G401 (cell line): ENCODE measurements around the gene BABAM2. TPM values are rescaled to one million over a fixed set of nuclear protein-coding genes. Genes with fewer than 3 reads are reported as not detected.

Experiments
- DNase-seq: peaks from one replicate; pipeline ENCODE4 v3.0.0-alpha.2; 2015; ENCODE audit warnings: low spot score
- in situ Hi-C: cut with HindIII; loops from 2 replicates; pipeline ENCODE4 v1.10.0; 2016; ENCODE audit warnings: low sequenced_read_pairs, mixed read lengths
- total RNA-seq: library from RNA; depleted of rRNA; stranded (reverse); fragments of >200 nt; shearing (Covaris generic); gene quantifications from 2 replicates; pipeline ENCODE4 v1.2.3, GENCODE V29; 2014

Gene BABAM2
- total RNA-seq, 1 experiment from 2014 or later = 42.3 TPM

DNA sequence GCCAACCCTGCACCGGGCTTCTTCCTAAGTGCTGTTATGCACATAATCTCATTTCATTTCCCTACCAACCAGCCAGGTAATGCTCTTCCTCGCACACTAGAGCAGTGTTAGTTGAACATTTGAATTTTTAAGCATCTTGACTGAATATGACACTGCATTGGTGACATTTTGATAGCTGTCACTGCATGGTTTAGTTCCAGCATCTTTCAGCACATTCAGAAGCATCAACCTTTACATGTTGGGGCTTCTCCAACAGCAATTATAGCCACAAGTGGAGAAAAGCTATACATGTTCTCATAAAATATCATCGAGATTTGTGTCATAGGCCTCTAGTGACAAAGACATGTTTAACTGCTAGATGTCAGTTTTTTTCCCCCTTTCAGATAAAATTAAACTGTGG is 272.0 kb downstream of the BABAM2 start:
- DNase-seq = no peak
- in situ Hi-C loops = no loop called here

DNA sequence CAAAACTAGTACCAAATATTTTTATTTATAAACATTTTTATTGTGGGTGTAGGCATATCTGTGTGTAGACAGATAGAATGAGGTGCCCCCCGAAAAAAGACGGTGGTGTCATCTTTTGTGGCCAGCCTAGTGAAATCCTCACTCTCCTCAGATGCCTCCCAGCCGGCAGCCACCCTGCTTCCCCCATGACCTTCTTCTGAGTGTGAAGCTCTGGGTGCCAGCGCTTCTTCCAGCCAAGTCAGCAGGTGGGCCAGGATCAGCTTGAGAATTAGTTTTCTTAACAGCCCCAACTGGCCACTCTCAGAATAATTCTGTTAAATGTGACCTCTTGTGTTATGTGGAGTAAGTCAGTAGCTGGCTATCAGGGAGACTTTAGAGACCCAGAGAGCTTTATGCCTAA is 272.5 kb downstream of the BABAM2 start:
- DNase-seq = peak; percentile 23
- in situ Hi-C loops = no loop called here

DNA sequence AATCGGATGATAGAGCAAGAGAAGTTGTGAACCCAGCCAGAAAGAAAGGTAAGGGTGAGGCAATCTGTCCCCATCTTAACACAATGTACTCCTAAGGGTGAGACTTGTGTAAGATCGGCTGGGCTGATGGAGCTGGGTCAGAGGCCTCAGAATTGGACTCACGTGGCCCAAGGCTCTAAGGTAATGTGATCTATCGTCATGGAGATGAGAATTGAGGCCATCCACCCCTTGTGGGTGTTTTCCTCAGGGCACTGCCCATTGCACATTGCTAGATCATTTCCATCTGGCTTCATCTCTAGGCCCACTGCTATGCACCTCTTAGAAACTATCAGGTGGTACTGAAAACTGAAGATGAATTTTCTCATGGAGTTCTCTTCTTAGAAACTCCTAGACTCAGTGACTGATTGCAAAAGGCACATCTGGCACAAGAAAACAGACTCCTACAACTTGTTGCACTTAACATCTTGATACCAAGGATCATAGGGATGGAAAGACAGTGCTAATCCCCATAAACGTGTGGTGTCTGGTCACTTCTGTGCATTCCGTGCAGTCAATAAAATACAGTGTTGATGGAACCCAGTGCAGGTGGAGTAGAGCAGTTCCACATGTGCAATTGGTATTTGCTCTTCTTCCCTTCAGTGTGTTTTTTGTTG is 273.2 kb downstream of the BABAM2 start:
- no peak for DNase-seq
- in situ Hi-C loops = no loop called here

DNA sequence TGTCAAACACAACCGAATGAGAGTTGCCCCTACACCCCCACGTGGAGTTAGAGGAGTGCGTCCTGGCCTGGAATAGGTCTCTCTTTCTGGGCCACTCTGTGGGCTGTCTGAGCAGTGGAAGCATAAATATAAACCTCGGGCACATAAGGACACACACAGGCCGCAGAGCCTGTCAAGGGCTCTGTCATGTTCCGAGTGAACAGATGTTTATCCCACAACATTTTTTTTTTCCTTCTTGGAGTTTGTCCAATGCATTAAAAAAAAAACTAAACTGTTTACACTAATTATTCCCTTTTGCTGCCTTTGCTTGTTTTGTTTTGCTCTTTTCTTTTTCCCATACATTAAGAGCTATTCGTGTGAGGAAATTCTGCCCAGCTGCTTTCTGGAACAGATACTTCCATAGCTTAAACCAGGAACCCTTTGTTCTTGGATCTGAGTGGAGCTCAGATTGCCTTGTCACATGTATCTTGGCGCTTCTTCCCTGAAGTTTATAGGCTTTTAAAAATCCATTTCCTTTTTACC is 273.8 kb downstream of the BABAM2 start:
- in situ Hi-C loops = no loop called here
- no peak for DNase-seq

DNA sequence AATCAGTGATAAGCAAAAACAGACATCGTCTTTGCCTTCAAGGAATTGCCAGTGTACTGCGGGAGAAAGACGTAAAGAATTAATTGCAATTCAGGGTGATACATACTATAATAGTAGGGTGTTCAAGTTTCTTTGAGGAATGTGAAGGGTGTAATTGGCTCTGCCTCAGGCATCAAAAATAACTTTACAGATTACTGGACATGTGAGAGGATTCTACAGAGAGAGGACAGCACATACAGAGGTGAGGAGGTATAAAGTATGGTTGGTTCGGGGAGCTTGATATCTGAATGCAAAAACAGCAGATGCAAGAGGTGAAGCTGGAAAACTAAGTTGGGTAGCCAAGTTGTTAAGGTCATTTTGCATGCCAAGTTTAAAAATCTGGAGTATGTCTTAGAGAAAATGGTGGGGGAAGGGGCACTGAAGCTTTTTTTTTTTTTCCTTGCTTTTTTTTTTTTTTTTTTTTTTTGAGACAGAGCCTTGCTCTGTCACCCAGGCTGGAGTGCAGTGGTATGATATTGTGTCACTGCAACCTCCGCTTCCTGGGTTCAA is 274.6 kb downstream of the BABAM2 start:
- in situ Hi-C loops = no loop called here
- no peak for DNase-seq

DNA sequence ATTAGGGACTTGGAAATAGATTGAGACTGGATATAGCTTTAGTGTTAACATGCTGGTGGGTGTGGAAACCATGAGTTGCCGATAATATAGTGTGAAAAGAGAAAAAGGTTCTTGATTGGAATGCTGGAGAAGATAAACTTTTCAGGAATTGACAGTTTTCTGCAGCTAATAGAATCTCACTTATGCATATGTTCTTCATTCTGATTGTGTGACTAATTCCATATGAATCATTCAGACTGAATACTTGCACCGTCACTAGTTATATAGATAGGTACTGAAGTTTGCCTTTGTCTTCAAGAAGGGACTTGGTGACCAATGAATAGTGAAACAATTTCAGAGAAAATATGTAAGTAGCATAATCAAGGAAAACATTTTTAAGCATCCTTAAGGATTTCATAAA is 276.4 kb downstream of the BABAM2 start:
- in situ Hi-C loops = no loop called here
- DNase-seq = no peak

DNA sequence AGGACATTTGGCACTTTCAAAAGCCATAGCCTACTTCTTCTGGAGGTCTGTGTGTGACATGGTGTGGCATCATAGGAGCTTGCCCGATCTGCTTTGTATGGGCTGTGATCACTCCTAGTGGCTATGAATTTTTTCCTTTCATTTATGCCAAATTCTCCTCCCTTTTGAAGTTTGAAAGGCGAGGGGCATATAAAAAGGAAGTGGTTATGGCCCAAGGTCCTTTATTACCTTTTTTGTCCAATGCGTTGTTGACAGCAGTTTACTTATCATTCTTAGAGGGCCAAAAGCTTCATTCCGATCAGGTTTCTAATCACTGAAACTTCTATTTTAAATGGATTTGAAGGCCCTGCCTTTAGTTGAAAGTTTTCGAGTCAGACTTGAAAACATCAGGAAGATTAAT is 277.8 kb downstream of the BABAM2 start:
- DNase-seq = no peak
- in situ Hi-C loops = no loop called here

DNA sequence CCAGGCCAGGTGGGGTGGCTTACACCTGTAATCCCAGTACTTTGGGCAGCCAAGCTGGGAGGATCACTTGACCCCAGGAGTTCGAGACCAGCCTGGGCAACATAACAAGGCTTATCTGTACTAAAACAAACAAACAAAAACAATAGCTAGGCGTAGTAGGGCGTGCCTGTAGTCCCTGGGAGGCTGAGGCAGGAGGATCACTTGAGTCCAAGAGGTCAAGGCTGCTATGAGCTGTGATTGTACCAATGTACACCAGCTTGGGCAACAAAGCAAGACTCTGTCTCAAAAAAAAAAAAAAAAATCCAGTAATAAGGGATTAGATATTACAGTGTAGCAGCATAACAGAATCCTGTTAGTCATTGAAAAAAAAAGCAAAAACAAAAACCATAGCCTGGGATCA is 279.0 kb downstream of the BABAM2 start:
- no peak for DNase-seq
- in situ Hi-C loops = no loop called here

DNA sequence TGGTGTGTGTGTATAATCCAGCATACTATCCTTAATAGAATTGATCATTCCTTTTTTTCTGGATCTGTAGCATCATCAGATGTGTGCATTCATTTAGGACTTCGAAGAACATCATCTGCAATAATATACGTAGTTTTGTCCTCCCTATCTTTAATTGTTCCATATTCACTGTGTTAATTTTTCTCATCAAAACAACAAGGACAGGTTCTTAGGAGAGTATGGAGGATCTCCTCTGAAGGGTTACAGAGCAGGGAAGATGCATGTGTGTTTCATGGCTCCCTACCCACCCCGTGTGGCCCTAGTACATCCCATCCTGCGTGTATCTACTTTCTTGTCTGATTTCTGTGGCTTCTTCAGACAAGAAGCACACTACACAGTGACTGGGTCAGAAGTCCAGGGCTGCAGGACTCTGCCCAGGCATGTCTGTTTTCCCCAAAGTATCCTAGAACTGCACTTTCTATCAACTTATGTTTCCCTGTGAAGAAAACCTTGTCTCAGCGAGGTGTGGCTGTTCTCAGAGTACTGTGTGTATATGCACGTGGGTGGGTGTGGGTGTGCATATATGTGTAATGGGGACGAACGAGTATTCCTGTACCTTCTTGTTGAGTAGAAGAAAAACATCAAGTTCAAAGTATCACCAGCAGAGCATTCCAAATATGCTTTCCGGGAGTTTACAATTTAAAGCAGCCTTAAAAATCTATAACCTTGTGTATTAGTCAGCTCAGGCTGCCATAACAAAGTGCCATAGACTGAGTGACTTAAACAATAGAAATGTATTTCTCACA is 281.8 kb downstream of the BABAM2 start:
- in situ Hi-C loops = no loop called here
- no peak for DNase-seq

DNA sequence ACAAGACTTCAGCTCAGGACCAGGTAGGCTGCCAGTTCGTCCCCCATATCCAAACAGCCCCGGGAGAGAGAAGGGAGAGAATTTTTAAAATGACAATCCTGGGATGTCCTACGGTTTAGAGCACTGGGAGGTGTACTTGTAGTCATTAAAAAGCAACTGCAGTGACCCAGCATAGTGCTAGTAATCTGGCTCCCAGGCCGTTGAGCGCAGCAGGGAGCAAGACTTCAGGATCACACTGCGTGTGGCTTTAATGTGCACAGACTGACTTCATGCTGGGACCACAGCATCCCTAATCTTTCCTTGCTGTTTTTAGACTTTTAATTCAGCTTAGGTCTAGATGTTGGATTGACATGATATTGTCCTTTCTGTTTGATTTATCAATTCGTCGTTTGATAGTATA is 282.8 kb downstream of the BABAM2 start:
- peak; percentile 49 for DNase-seq
- in situ Hi-C loops = no loop called here

DNA sequence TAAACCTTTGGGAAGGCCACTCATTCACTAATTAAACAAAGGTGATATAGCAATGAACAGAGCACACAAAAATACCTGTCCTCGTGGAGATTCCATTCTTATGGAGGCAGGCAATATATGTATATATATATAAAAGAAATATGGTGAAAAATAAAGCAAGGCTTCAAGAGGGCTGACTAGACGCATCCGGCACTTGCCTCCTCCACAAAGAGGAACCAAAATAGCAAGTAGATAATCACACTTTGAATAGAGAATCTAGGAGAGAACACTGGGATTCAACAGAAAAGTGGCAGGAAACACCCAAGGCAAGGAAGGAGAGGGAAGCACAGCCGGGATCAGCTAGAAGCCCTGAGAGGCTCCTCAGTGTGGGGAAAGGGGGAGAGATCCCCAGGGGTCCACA is 283.7 kb downstream of the BABAM2 start:
- in situ Hi-C loops = no loop called here
- no peak for DNase-seq

DNA sequence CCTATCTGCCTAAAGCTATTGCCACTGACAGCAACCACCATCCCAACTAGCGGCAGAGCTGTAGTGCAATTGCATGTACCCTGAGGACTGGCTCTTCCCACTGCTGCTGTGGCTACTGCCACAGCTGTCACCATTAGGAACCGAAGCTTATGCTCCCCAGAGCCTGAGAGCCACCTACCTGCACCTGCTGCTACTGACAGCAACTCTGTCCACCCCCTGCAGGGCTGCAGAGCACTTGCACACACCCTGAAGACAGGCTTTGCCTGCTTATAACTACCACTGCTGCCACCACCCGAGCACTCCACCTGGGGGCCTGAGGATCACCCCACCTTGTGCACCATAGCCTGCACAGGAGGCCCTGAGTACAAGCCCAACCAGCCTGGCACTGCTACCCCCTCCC is 284.5 kb downstream of the BABAM2 start:
- in situ Hi-C loops = no loop called here
- DNase-seq = no peak

DNA sequence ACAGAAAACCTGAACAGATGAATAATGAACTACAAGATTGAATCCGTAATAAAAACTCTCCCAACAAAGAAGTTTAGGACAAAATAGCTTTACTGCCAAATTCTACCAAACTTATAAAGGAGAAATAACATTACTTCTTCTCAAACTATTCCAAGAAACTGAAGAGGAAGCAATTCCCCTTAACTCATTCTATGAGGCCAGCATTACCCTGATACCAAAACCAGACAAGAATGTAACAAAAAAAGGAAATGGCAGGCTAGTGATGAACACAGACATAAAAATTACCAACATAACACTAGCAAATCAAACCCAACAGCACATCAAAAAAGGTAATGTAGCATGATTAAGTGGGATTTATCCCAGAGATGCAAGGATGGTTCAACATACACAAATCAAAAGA is 288.4 kb downstream of the BABAM2 start:
- in situ Hi-C loops = no loop called here
- DNase-seq = no peak

DNA sequence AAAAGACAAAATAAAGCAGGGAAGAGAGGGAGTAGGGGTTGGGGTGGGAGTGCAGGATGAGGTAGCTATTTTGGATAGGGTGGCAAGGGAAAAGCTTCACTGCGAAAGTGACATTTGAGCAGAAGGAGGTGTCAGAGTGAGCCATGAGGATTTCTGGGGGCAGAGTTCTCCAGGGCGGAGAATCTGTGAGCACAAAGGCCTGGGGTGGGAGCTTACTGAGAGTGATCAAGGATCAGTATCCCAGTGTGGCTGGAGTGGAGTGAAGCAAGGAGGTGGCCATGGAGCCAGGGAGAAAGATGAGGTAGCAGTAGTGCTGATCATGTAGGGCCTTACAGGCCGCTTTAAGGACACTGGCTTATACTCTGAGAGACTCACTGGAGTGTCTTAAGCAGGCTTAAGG is 291.3 kb downstream of the BABAM2 start:
- DNase-seq = no peak
- in situ Hi-C loops = no loop called here

DNA sequence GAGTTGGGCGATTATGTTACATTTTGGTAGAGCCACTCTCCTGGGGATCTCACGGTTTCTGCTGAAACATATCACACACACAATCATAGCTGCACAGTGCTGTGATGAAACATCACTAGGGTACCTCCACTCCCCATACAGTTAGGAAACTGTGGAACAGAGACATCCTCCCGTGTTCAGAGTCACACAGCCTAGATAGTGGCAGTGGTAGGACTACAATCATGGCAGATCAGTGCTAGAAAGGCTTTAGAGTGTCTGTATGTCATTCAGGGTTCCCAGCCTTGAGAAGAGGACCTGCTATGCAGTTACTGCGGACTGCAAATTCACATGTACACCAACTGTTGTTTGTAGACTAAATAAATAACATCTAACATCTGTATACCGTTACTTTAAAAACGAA is 291.8 kb downstream of the BABAM2 start:
- no peak for DNase-seq
- in situ Hi-C loops = no loop called here

DNA sequence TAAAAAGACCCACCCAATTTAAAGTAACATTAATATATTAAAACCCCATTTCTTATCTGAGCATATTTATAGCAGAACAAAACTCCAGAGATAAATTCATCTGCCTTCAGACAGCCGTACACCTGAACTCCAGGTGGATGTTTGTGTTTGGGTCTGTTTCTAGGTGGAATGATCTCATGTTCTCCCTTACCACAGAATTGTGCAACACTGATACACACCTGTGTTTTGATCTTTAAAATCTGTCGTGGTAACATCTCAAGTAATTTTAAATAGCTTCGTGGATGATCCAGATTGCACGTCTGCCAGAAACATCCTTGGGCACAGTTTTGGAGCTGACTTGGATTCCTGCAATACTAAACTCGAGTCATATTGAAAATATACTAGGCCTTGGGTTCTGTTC is 294.6 kb downstream of the BABAM2 start:
- in situ Hi-C loops = no loop called here
- DNase-seq = no peak

DNA sequence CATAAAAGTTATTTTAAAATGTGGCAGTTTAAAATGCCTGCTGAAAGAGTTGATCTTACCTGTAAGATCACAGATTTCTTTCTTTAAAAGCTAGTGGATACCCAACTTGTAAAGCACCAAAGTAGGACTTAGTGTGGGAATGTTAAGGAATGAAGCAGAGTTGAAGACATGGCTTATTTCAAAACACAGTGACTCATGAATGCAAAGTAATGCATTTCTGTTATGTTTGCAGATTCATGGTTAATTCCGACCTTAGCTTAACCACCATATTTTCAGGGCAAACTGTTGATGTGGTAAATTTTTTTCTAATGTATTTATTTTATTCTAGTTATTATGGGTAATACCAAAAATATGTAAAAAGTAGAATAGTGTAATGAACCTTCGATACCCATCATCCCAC is 295.4 kb downstream of the BABAM2 start:
- DNase-seq = no peak
- in situ Hi-C loops = no loop called here

DNA sequence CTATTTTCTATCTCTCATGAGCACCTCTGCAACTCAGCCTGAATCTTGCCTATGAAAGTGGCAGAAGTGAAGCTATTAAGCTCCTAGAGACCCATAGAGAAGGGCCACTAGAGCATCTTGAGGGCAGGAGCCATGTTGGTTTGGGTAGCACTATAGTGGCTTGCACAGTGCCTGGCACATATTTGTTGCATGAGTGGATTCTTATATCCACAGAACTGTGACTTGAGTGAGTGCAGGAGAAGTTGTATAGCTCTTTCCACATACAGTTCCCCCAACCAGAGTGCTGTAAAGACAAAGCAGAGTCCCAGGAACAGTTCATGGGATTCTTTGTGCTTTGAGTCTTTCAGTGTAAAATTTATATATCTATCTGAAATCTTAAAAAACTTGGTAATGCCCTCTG is 296.7 kb downstream of the BABAM2 start:
- in situ Hi-C loops = no loop called here
- DNase-seq = no peak

DNA sequence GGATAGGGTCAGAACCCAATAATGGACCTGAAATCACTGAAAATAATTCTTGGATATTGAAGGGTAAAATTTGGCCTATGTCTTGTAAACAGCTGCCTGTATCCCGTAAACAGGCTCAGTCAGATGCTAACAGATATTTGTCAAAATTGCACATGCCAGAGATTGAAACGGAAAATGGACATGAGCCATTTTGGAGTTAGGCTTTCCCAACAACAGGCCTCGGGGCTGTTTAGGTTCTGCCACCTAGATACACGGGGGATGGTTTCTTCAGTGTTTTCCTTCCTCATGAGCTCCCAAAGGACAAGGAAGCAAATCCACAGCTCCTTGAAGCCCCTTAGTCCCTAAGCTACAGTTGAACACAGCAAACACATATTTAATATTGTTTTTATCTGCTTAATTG is 297.9 kb downstream of the BABAM2 start:
- in situ Hi-C loops = no loop called here
- no peak for DNase-seq

DNA sequence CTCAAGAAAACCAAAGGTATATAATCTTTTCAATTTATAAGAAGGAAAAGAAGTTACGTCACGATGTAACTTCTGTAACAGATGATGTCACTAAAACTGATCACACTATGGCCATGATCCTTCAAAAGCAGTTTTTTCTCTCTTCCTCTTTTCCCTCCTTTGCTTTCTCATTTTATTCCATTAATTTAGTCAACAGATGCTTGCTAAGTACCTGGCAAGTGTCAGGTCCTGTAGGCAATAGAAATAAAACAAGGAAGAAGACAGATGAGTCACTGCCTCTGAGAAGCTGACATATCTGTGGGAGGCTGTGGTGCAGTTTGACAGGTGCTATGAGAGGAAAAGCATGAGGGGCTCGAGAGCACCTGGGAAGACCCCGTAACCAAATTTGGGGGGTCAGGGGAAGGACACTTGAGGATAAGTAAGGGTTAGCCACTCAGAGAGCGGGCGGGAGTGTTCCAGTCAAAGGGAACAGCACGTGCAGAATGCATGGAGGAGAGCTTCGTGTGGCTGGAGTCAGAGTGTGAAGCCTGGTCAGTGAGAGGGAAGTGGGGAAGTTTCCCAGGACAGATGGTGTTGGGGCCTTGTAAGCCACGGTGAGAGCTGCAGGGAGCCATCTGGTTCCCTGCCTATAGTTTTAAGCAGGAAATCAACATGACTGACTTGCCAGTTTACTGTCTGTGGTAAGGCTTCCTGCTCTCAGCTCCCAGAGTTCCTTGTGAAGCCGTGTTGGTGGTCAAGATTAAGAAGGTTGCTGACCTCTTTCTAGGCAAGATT is 303.3 kb downstream of the BABAM2 start:
- in situ Hi-C loops = no loop called here
- peak; percentile 37 for DNase-seq
